Measurements from ENCODE around the gene UBAP2L.
"Not testable (repeated sequence)": the region's sequence is repeated elsewhere in the genome, so short reads cannot be mapped to it uniquely, and the experiment has no call there.

UBAP2L gene

GRCh38 chr1:154270833-154271232, 50.1 kb downstream of the UBAP2L start:
- no peak for ATAC-seq (ENCODE audit: low read depth)
- Histone ChIP-seq H3K9me3 (ENCODE audit: severe bottlenecking) (no peaks in the 10 kb centered on the region), H3K4me3 (ENCODE audit: severe bottlenecking) (no peak overlapping the region), H3K27me3 (ENCODE audit: insufficient read depth, poor library complexity, severe bottlenecking) (no peaks in the 10 kb centered on the region), H3K36me3 (ENCODE audit: low read depth) (peaks cover 35% of the 10 kb centered on the region), H3K27ac (ENCODE audit: poor library complexity, severe bottlenecking) (no peak overlapping the region), H3K4me1 (ENCODE audit: insufficient read depth, poor library complexity, severe bottlenecking) (peaks cover 4% of the 10 kb centered on the region)
- DNase-seq (ENCODE audit: low spot score), result no peak
- TF ChIP-seq CTCF (IDR thresholded peaks at IDR 0.05; ENCODE audit: poor library complexity, severe bottlenecking), result no peak

- ATAC-seq (ENCODE audit: low read depth) (peak; percentile 91), DNase-seq (ENCODE audit: low spot score) (peak; percentile 88)
- Histone ChIP-seq H3K36me3 (ENCODE audit: low read depth) (peaks cover 35% of the 10 kb centered on the region), H3K4me3 (ENCODE audit: severe bottlenecking) (peak within 1 kb of the TSS; percentile 99), H3K9me3 (ENCODE audit: severe bottlenecking) (no peaks in the 10 kb centered on the region), H3K4me1 (ENCODE audit: insufficient read depth, poor library complexity, severe bottlenecking) (peaks cover 4% of the 10 kb centered on the region), H3K27me3 (ENCODE audit: insufficient read depth, poor library complexity, severe bottlenecking) (no peaks in the 10 kb centered on the region), H3K27ac (ENCODE audit: poor library complexity, severe bottlenecking) (peak within 1 kb of the TSS; percentile 57)
- TF ChIP-seq CTCF (IDR thresholded peaks at IDR 0.05; ENCODE audit: poor library complexity, severe bottlenecking), result peak; percentile 92
Measured at GRCh38 chr1:154272217-154272998, 51.7 kb downstream of the UBAP2L start, which contains the start of gene HAX1. Gene HAX1 (plus strand): TSS chr1:154272629. CDS start chr1:154272724, 95 bp downstream.

- no peak for ATAC-seq (ENCODE audit: low read depth)
Measured at GRCh38 chr1:154272999-154273563, 52.3 kb downstream of the UBAP2L start.

GRCh38 chr1:154276797-154277196, 56.0 kb downstream of the UBAP2L start:
- peaks cover 22% of the 10 kb centered on the region for H3K36me3 ChIP-seq (ENCODE audit: low read depth)
- H3K4me1 ChIP-seq (ENCODE audit: insufficient read depth, poor library complexity, severe bottlenecking), result peaks cover 3% of the 10 kb centered on the region
- H3K9me3 ChIP-seq (ENCODE audit: severe bottlenecking), result no peaks in the 10 kb centered on the region
- DNase-seq (ENCODE audit: low spot score), result no peak
- ATAC-seq (ENCODE audit: low read depth), result no peak
- no peak overlapping the region for H3K27ac ChIP-seq (ENCODE audit: poor library complexity, severe bottlenecking)
- TF ChIP-seq CTCF (IDR thresholded peaks at IDR 0.05; ENCODE audit: poor library complexity, severe bottlenecking), result no peak
- H3K27me3 ChIP-seq (ENCODE audit: insufficient read depth, poor library complexity, severe bottlenecking), result no peaks in the 10 kb centered on the region
- H3K4me3 ChIP-seq (ENCODE audit: severe bottlenecking), result no peak overlapping the region

More at GRCh38 chr1:154272999-154273563, 52.3 kb downstream of the UBAP2L start:
- no peaks in the 10 kb centered on the region for H3K27me3 ChIP-seq (ENCODE audit: insufficient read depth, poor library complexity, severe bottlenecking)
- no peak for TF ChIP-seq CTCF (IDR thresholded peaks at IDR 0.05; ENCODE audit: poor library complexity, severe bottlenecking)
- no peak for DNase-seq (ENCODE audit: low spot score)
- H3K4me3 ChIP-seq (ENCODE audit: severe bottlenecking), result peak overlapping the region; percentile 99
- H3K4me1 ChIP-seq (ENCODE audit: insufficient read depth, poor library complexity, severe bottlenecking), result peaks cover 4% of the 10 kb centered on the region
- peaks cover 35% of the 10 kb centered on the region for H3K36me3 ChIP-seq (ENCODE audit: low read depth)
- H3K27ac ChIP-seq (ENCODE audit: poor library complexity, severe bottlenecking), result peak overlapping the region; percentile 57
- no peaks in the 10 kb centered on the region for H3K9me3 ChIP-seq (ENCODE audit: severe bottlenecking)

- not testable (repeated sequence) for H3K27me3 ChIP-seq (ENCODE audit: insufficient read depth, poor library complexity, severe bottlenecking); DNase-seq (ENCODE audit: low spot score); H3K27ac ChIP-seq (ENCODE audit: poor library complexity, severe bottlenecking); H3K4me1 ChIP-seq (ENCODE audit: insufficient read depth, poor library complexity, severe bottlenecking); H3K36me3 ChIP-seq (ENCODE audit: low read depth); H3K9me3 ChIP-seq (ENCODE audit: severe bottlenecking); H3K4me3 ChIP-seq (ENCODE audit: severe bottlenecking); ATAC-seq (ENCODE audit: low read depth)
Measured at GRCh38 chr1:154287591-154287990, 66.8 kb downstream of the UBAP2L start.
